Measurements from ENCODE around the gene ARHGEF26.

Gene ARHGEF26

GRCh38 chr3:154195620-154196356 is 74.6 kb downstream of the ARHGEF26 start:
- no peak overlapping the region for H3K4me3 ChIP-seq (ENCODE audit: low read length)
- DNase-seq (ENCODE audit: low read depth): no peak
- TF ChIP-seq, protein P1, sequence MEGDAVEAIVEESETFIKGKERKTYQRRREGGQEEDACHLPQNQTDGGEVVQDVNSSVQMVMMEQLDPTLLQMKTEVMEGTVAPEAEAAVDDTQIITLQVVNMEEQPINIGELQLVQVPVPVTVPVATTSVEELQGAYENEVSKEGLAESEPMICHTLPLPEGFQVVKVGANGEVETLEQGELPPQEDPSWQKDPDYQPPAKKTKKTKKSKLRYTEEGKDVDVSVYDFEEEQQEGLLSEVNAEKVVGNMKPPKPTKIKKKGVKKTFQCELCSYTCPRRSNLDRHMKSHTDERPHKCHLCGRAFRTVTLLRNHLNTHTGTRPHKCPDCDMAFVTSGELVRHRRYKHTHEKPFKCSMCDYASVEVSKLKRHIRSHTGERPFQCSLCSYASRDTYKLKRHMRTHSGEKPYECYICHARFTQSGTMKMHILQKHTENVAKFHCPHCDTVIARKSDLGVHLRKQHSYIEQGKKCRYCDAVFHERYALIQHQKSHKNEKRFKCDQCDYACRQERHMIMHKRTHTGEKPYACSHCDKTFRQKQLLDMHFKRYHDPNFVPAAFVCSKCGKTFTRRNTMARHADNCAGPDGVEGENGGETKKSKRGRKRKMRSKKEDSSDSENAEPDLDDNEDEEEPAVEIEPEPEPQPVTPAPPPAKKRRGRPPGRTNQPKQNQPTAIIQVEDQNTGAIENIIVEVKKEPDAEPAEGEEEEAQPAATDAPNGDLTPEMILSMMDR (conservative IDR thresholded peaks at IDR 0.05; ENCODE audit: low read length): no peak

DNA sequence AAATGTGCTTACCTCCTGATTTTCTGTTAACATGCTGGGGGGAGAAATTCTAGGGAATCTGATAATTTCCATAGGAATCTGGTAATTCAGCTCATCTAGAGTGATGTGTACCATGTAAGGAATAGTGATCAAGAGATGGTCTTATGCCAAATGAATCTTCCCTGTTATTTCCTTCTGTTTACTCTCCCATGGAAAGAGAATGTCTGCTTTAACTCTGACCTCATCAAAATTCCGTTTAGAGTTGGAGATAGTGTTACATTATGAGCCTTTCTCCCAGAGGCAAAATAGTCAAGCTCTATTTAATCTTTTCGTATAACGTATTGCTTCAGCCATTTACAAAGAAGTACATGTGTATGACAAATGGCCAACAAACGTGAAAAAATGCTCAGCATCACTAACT is 76.6 kb downstream of the ARHGEF26 start:
- TF ChIP-seq, protein P1 (conservative IDR thresholded peaks at IDR 0.05; ENCODE audit: low read length): no peak
- H3K4me3 ChIP-seq (ENCODE audit: low read length): no peak overlapping the region
- DNase-seq (ENCODE audit: low read depth): no peak

GRCh38 chr3:154209499-154209898 is 88.3 kb downstream of the ARHGEF26 start:
- TF ChIP-seq, protein P1 (conservative IDR thresholded peaks at IDR 0.05; ENCODE audit: low read length): no peak
- DNase-seq (ENCODE audit: low read depth): no peak
- no peak overlapping the region for H3K4me3 ChIP-seq (ENCODE audit: low read length)

GRCh38 chr3:154210986-154211385 is 89.8 kb downstream of the ARHGEF26 start:
- no peak for DNase-seq (ENCODE audit: low read depth)
- TF ChIP-seq, protein P1 (conservative IDR thresholded peaks at IDR 0.05; ENCODE audit: low read length): no peak
- H3K4me3 ChIP-seq (ENCODE audit: low read length): no peak overlapping the region

DNA sequence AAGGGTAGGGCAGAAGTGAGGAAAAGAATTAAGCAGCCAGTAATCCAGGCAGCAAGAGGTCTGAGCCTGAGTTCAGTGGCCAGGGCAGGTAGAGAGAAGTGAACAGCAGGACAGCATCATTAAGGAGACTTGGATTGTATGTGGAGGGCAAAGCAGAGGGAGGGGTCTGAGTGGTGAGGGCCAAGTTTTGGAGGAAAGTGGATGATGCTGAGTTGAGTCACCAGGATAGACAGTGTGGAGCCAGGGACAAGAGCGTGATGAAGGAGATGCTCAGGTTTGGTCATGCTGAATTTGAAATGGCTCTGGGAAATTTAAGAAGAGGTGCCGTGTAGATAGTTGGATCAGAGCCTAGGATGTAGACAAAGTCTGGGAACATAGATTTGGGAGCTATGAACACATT is 93.1 kb downstream of the ARHGEF26 start:
- TF ChIP-seq, protein P1 (conservative IDR thresholded peaks at IDR 0.05; ENCODE audit: low read length): no peak
- DNase-seq (ENCODE audit: low read depth): peak; percentile 4

GRCh38 chr3:154217671-154218070 is 96.5 kb downstream of the ARHGEF26 start:
- no peak for DNase-seq (ENCODE audit: low read depth)
- TF ChIP-seq, protein P1 (conservative IDR thresholded peaks at IDR 0.05; ENCODE audit: low read length): no peak
- H3K4me3 ChIP-seq (ENCODE audit: low read length): no peak overlapping the region

More for the DNA sequence above, 93.1 kb downstream of the ARHGEF26 start:
- H3K4me3 ChIP-seq (ENCODE audit: low read length): no peak overlapping the region

- TF ChIP-seq, protein P1 (conservative IDR thresholded peaks at IDR 0.05; ENCODE audit: low read length): no peak
- no peak for DNase-seq (ENCODE audit: low read depth)
- no peak overlapping the region for H3K4me3 ChIP-seq (ENCODE audit: low read length)
These were observed 97.5 kb downstream of the ARHGEF26 start for GRCh38 chr3:154218728-154219127.

All from AG10803 (cell line).